KMS-11 (cell line): ENCODE data around the gene CRCP.
"Not testable (repeated sequence)": the region's sequence is repeated elsewhere in the genome, so short reads cannot be mapped to it uniquely, and the experiment has no call there.

Experiments
- H2AFZ ChIP-seq: fragments of 200-600 bp; sonication (generic); 2 replicates; pipeline ENCODE4 v1.6.1; 2016; ENCODE audit warnings: antibody characterized with exemption, mixed run types, low read depth
- H3K27ac ChIP-seq: fragments of 200-600 bp; sonication (generic); 2 replicates; pipeline ENCODE4 v1.6.1; 2016; ENCODE audit warnings: mild to moderate bottlenecking, mixed run types
- H3K27me3 ChIP-seq: fragments of 200-600 bp; sonication (generic); 2 replicates; pipeline ENCODE4 v1.6.1; 2017; ENCODE audit warnings: mild to moderate bottlenecking, low read depth, mixed run types, moderate library complexity; ENCODE audit not compliant: insufficient read depth
- H3K36me3 ChIP-seq: fragments of 200-600 bp; sonication (generic); 2 replicates; pipeline ENCODE4 v1.6.1; 2017; ENCODE audit warnings: mild to moderate bottlenecking, mixed run types; ENCODE audit not compliant: insufficient read depth
- H3K4me1 ChIP-seq: fragments of 200-600 bp; sonication (generic); 2 replicates; pipeline ENCODE4 v1.6.1; 2016; ENCODE audit warnings: mild to moderate bottlenecking, low read depth, mixed run types; ENCODE audit not compliant: poor library complexity, severe bottlenecking
- H3K4me2 ChIP-seq: fragments of 200-600 bp; sonication (generic); 2 replicates; pipeline ENCODE4 v1.7.0; 2016; ENCODE audit warnings: mild to moderate bottlenecking, mixed run types
- H3K4me3 ChIP-seq: fragments of 200-600 bp; sonication (generic); IDR thresholded peaks from 2 replicates; pipeline ENCODE4 v1.6.1; 2017; ENCODE audit warnings: low read depth, low read length, mixed read lengths; ENCODE audit not compliant: insufficient read depth
- H3K79me2 ChIP-seq: fragments of 200-600 bp; sonication (generic); 2 replicates; pipeline ENCODE4 v1.6.1; 2016; ENCODE audit warnings: low read depth, mixed run types; ENCODE audit not compliant: insufficient read depth
- H3K9ac ChIP-seq: fragments of 200-600 bp; sonication (generic); 2 replicates; pipeline ENCODE4 v1.6.1; 2016; ENCODE audit warnings: mild to moderate bottlenecking, mixed run types
- H4K20me1 ChIP-seq: fragments of 200-600 bp; sonication (generic); 2 replicates; pipeline ENCODE4 v1.6.1; 2016; ENCODE audit warnings: mild to moderate bottlenecking, mixed run types; ENCODE audit not compliant: insufficient read depth
- TF ChIP-seq, protein P1 (sequence below): fragments of 200-600 bp; sonication (generic); conservative IDR thresholded peaks from 2 replicates; pipeline ENCODE4 v1.6.1; 2017; ENCODE audit warnings: low read depth, mild to moderate bottlenecking, antibody characterized with exemption, low read length, moderate library complexity, mixed read lengths

Gene CRCP

DNA sequence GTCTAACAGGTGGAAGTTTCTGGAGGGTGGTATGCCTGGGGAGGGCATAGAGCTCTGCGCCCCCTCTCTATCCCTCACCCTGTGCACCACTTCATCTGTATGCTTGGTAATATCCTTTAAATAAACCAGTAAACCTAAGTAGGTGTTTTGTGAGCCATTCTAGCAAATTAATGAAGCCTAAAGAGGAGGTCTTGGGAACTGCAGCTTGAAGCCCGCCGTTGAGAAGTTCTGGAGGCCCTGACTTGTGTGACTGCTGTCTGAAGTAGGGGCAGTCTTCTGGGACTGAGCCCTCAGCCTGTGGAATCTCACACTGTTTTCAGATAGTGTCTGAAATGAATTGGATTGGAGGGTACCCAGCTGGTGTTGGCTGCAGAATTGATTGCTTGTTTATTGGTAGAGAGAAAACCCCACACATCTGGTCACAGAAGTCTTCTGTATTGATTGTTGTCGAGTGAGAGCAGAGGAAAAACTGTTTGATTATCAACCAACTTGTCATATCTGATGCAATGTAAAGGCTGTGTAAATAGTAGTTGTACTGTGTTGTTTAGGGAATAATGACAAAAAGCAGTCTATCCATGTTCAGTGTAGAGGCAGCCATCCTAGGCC lies 4.7 kb downstream of the CRCP start:
- Histone ChIP-seq H3K27me3 (no peaks in the 10 kb centered on the region), H3K36me3 (no peaks in the 10 kb centered on the region; the same call in 1 of the 2 replicates), H3K79me2 (peaks cover 86% of the 10 kb centered on the region), H3K27ac (no peak overlapping the region), H3K4me2 (no peak overlapping the region), H3K4me3 (no peak overlapping the region), H4K20me1 (0 out of 2 replicates have a peak, but pooled peaks cover 12% of the 10 kb centered on the region), H3K9ac (no peak overlapping the region), H3K4me1 (peaks cover 21% of the 10 kb centered on the region), H2AFZ (no peak overlapping the region)
- TF ChIP-seq, protein P1, sequence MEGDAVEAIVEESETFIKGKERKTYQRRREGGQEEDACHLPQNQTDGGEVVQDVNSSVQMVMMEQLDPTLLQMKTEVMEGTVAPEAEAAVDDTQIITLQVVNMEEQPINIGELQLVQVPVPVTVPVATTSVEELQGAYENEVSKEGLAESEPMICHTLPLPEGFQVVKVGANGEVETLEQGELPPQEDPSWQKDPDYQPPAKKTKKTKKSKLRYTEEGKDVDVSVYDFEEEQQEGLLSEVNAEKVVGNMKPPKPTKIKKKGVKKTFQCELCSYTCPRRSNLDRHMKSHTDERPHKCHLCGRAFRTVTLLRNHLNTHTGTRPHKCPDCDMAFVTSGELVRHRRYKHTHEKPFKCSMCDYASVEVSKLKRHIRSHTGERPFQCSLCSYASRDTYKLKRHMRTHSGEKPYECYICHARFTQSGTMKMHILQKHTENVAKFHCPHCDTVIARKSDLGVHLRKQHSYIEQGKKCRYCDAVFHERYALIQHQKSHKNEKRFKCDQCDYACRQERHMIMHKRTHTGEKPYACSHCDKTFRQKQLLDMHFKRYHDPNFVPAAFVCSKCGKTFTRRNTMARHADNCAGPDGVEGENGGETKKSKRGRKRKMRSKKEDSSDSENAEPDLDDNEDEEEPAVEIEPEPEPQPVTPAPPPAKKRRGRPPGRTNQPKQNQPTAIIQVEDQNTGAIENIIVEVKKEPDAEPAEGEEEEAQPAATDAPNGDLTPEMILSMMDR: no peak

GRCh38 chr7:66123175-66123528 lies 8.5 kb downstream of the CRCP start:
- no peaks in the 10 kb centered on the region; the same call in 1 of the 2 replicates for H3K36me3 ChIP-seq
- H3K79me2 ChIP-seq: peaks cover 93% of the 10 kb centered on the region
- 0 out of 2 replicates have a peak, but pooled peaks cover 12% of the 10 kb centered on the region for H4K20me1 ChIP-seq
- TF ChIP-seq, protein P1: no peak
- H3K4me3 ChIP-seq: no peak overlapping the region
- H3K27me3 ChIP-seq: no peaks in the 10 kb centered on the region
- H3K9ac ChIP-seq: no peak overlapping the region
- no peak overlapping the region for H3K27ac ChIP-seq
- H3K4me1 ChIP-seq: peaks cover under 1% of the 10 kb centered on the region
- no peak overlapping the region for H3K4me2 ChIP-seq
- no peak overlapping the region for H2AFZ ChIP-seq

DNA sequence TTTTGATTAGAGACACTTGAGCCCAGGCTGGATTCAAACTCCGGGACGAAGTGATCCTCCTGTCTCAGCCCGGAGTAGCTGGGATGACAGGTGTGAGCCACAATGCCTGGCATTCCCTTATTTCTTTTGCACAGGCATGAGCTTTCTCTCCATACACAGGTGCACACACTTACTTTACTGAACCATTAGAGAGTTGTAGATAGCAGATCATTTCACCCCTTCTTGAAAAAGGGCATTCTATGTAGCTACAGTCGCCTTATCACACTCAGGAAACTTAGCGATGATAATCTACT lies 9.9 kb downstream of the CRCP start:
- not testable (repeated sequence) for H3K4me1 ChIP-seq, H3K27me3 ChIP-seq, H3K9ac ChIP-seq, H3K27ac ChIP-seq, H2AFZ ChIP-seq, H4K20me1 ChIP-seq, H3K36me3 ChIP-seq, H3K4me3 ChIP-seq, H3K4me2 ChIP-seq
- peaks cover 93% of the 10 kb centered on the region for H3K79me2 ChIP-seq

GRCh38 chr7:66125052-66125694 lies 10.5 kb downstream of the CRCP start:
- TF ChIP-seq, protein P1: no peak
- Histone ChIP-seq H2AFZ (no peak overlapping the region), H3K36me3 (no peaks in the 10 kb centered on the region), H3K4me2 (no peak overlapping the region), H3K4me1 (no peaks in the 10 kb centered on the region), H3K79me2 (peaks cover 90% of the 10 kb centered on the region), H3K27ac (no peak overlapping the region), H3K27me3 (no peaks in the 10 kb centered on the region), H3K4me3 (no peak overlapping the region), H3K9ac (no peak overlapping the region), H4K20me1 (0 out of 2 replicates have a peak, but pooled peaks cover 5% of the 10 kb centered on the region)

GRCh38 chr7:66125781-66126352 lies 11.2 kb downstream of the CRCP start:
- H3K4me3 ChIP-seq, H3K4me2 ChIP-seq, H3K9ac ChIP-seq, H2AFZ ChIP-seq, H3K27ac ChIP-seq, H3K4me1 ChIP-seq, H4K20me1 ChIP-seq, H3K27me3 ChIP-seq, H3K36me3 ChIP-seq: not testable (repeated sequence)
- H3K79me2 ChIP-seq: peaks cover 83% of the 10 kb centered on the region

DNA sequence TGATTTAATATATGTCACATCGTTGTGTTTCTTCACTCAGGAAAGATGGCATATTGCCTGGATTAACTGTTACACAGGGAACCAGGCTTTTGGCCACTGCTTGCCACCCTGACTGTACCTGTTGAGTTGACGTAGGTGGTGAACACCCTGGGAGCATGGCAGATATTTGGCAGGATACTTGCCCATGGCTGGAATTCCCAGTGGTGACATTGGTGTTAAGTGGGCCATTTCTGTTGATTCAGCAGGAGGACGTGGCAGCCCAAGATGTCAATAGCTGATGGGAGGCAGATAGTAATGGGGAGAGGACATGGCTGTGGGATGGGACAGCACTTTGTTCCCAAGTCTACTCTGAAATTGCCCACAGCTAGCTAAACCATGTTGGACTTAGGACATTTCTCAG lies 12.5 kb downstream of the CRCP start:
- H3K27ac ChIP-seq, H3K4me1 ChIP-seq, H3K27me3 ChIP-seq, H3K4me3 ChIP-seq, H3K36me3 ChIP-seq, H3K4me2 ChIP-seq, H4K20me1 ChIP-seq, H2AFZ ChIP-seq, H3K9ac ChIP-seq: not testable (repeated sequence)
- H3K79me2 ChIP-seq: peaks cover 71% of the 10 kb centered on the region
